Measurements from ENCODE around the gene PRKAR2A. TPM values are rescaled to one million over a fixed set of nuclear protein-coding genes. Genes with fewer than 3 reads are reported as not detected.

The PRKAR2A gene
- total and polyA plus RNA-seq, 2 experiments from 2014 or later = 13.5 to 30.2 TPM

GRCh38 chr3:48863122-48863521 lies 15.4 kb upstream of the PRKAR2A start (continued):
- TF ChIP-seq, protein P1, sequence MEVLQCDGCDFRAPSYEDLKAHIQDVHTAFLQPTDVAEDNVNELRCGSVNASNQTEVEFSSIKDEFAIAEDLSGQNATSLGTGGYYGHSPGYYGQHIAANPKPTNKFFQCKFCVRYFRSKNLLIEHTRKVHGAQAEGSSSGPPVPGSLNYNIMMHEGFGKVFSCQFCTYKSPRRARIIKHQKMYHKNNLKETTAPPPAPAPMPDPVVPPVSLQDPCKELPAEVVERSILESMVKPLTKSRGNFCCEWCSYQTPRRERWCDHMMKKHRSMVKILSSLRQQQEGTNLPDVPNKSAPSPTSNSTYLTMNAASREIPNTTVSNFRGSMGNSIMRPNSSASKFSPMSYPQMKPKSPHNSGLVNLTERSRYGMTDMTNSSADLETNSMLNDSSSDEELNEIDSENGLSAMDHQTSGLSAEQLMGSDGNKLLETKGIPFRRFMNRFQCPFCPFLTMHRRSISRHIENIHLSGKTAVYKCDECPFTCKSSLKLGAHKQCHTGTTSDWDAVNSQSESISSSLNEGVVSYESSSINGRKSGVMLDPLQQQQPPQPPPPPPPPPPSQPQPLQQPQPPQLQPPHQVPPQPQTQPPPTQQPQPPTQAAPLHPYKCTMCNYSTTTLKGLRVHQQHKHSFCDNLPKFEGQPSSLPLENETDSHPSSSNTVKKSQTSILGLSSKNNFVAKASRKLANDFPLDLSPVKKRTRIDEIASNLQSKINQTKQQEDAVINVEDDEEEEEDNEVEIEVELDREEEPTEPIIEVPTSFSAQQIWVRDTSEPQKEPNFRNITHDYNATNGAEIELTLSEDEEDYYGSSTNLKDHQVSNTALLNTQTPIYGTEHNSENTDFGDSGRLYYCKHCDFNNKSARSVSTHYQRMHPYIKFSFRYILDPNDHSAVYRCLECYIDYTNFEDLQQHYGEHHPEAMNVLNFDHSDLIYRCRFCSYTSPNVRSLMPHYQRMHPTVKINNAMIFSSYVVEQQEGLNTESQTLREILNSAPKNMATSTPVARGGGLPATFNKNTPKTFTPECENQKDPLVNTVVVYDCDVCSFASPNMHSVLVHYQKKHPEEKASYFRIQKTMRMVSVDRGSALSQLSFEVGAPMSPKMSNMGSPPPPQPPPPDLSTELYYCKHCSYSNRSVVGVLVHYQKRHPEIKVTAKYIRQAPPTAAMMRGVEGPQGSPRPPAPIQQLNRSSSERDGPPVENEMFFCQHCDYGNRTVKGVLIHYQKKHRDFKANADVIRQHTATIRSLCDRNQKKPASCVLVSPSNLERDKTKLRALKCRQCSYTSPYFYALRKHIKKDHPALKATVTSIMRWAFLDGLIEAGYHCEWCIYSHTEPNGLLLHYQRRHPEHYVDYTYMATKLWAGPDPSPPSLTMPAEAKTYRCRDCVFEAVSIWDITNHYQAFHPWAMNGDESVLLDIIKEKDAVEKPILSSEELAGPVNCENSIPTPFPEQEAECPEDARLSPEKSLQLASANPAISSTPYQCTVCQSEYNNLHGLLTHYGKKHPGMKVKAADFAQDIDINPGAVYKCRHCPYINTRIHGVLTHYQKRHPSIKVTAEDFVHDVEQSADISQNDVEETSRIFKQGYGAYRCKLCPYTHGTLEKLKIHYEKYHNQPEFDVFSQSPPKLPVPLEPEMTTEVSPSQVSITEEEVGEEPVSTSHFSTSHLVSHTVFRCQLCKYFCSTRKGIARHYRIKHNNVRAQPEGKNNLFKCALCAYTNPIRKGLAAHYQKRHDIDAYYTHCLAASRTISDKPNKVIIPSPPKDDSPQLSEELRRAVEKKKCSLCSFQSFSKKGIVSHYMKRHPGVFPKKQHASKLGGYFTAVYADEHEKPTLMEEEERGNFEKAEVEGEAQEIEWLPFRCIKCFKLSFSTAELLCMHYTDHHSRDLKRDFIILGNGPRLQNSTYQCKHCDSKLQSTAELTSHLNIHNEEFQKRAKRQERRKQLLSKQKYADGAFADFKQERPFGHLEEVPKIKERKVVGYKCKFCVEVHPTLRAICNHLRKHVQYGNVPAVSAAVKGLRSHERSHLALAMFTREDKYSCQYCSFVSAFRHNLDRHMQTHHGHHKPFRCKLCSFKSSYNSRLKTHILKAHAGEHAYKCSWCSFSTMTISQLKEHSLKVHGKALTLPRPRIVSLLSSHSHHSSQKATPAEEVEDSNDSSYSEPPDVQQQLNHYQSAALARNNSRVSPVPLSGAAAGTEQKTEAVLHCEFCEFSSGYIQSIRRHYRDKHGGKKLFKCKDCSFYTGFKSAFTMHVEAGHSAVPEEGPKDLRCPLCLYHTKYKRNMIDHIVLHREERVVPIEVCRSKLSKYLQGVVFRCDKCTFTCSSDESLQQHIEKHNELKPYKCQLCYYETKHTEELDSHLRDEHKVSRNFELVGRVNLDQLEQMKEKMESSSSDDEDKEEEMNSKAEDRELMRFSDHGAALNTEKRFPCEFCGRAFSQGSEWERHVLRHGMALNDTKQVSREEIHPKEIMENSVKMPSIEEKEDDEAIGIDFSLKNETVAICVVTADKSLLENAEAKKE (CRISPR knock-in tag; IDR thresholded peaks at IDR 0.05) = no peak
- TF ChIP-seq ETS1 (IDR thresholded peaks at IDR 0.05) (no peak), NANOG (IDR thresholded peaks at IDR 0.05; ENCODE audit: borderline replicate concordance) (no peak)

DNA sequence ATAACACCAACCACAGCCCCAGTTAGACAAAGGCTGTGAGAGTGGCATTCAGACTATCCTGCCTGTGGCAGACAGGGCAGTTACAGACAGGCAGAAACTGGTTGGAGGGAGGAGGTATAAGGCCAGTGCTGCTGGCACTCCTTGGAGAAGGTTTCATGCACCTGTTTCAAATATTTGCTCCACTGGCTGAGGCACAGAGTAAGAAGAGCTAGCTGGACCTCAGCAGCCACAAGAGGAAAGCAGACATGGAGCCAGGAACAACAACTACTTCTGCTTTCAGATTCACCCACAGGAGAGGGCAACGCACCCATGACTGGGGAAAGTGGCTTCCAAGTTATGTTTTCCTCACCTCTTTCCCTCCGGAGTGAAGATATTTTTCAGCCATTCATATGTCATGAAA lies 11.5 kb upstream of the PRKAR2A start:
- Histone ChIP-seq H2AFZ (no peak overlapping the region), H3F3A (replicated peaks; ENCODE audit: low read depth) (no peaks in the 10 kb centered on the region), H4K20me1 (replicated peaks; ENCODE audit: insufficient read depth) (no peaks in the 10 kb centered on the region), H3K4me2 (no peak overlapping the region), H3K4me1 (ENCODE audit: insufficient read depth) (no peaks in the 10 kb centered on the region), H3K27ac (ENCODE audit: low read depth) (no peak overlapping the region), H3K4me3 (no peak overlapping the region), H3K36me3 (ENCODE audit: insufficient read depth) (no peaks in the 10 kb centered on the region), H3K27me3 (ENCODE audit: insufficient read depth) (no peaks in the 10 kb centered on the region), H3K9me2 (ENCODE audit: insufficient read depth) (no peaks in the 10 kb centered on the region), H3K79me2 (replicated peaks; ENCODE audit: insufficient read depth) (no peaks in the 10 kb centered on the region)
- Mint-ChIP-seq H3K27me3 (ENCODE audit: insufficient read depth, low read depth, poor library complexity) (peaks cover 7% of the 10 kb centered on the region), H3K9me3 (no peaks in the 10 kb centered on the region), H3K4me1 (no peaks in the 10 kb centered on the region), H3K27ac (no peak overlapping the region), H3K36me3 (ENCODE audit: low read depth) (no peaks in the 10 kb centered on the region), H3K4me3 (no peak overlapping the region)
- ATAC-seq (no peak), DNase-seq (ENCODE audit: low spot score) (no peak)
- no peak for TF ChIP-seq CTCF (conservative IDR thresholded peaks at IDR 0.05; ENCODE audit: low read depth in 2 of 2)
- no peak for TF ChIP-seq REST (IDR thresholded peaks at IDR 0.05; ENCODE audit: unreplicated experiment)
- no peak for TF ChIP-seq NANOG (IDR thresholded peaks at IDR 0.05; ENCODE audit: borderline replicate concordance)
- no peak for TF ChIP-seq EZH2phosphoT487 (IDR thresholded peaks at IDR 0.05; ENCODE audit: unreplicated experiment)
- no peak for TF ChIP-seq EZH2 (IDR thresholded peaks at IDR 0.05; ENCODE audit: low read depth, unreplicated experiment)
- TF ChIP-seq ETS1 (IDR thresholded peaks at IDR 0.05) = no peak
